ENCODE data around the gene EPHB2.

GRCh38 chr1:22711591-22712501, 1.2 kb downstream of the EPHB2 start:
- no peak for TF ChIP-seq POLR2A (IDR thresholded peaks at IDR 0.05; ENCODE audit: low read depth, low read length)
- no peak for TF ChIP-seq POLR2AphosphoS5 (IDR thresholded peaks at IDR 0.05; ENCODE audit: low read depth, low read length)
- TF ChIP-seq TAF1 (IDR thresholded peaks at IDR 0.05; ENCODE audit: low read depth, low read length) = no peak
- TF ChIP-seq PAX5 (IDR thresholded peaks at IDR 0.05; ENCODE audit: insufficient read depth, low read length, severe bottlenecking) = no peak
- TF ChIP-seq SPI1 (IDR thresholded peaks at IDR 0.05; ENCODE audit: low read depth, low read length) = no peak
- no peak for TF ChIP-seq POU2F2 (IDR thresholded peaks at IDR 0.05; ENCODE audit: low read depth, low read length)
